OCI-LY7 (cell line): ENCODE measurements around the gene MRPS16. TPM values are rescaled to one million over a fixed set of nuclear protein-coding genes. Genes with fewer than 3 reads are reported as not detected.

Experiments used
- BruUV-seq: library from RNA; stranded (reverse); fragments of 400-500 nt; replicated peaks from 2 replicates; lab custom pipeline; 2021; lab: Mats Ljungman, UMichigan
- CTCF ChIA-PET: fragments of 300-600 bp; sonication (Branson Sonifier 250); formaldehyde crosslinking; loops from one replicate; lab custom pipeline; 2022; ENCODE audit warnings: antibody characterized with exemption; ENCODE audit not compliant: unreplicated experiment; lab: Charles Lee
- POLR2A ChIA-PET: fragments of 300-600 bp; sonication (Branson Sonifier 250); formaldehyde crosslinking; loops from one replicate; lab custom pipeline; 2022; ENCODE audit warnings: antibody characterized with exemption; lab: Charles Lee
- DNase-seq: peaks from one replicate; pipeline ENCODE4 v3.0.0-alpha.2; 2015; ENCODE audit warnings: low spot score
- H2AFZ ChIP-seq: fragments of 200-600 bp; sonication (generic), shearing (Covaris generic); 2 replicates; pipeline ENCODE4 v1.6.1; 2014; ENCODE audit warnings: mild to moderate bottlenecking, antibody characterized with exemption, low read length, moderate library complexity
- H3K27ac ChIP-seq: fragments of 200-600 bp; sonication (generic); 2 replicates; pipeline ENCODE4 v1.5.1; 2014; ENCODE audit warnings: mixed run types, low read depth, mild to moderate bottlenecking, moderate library complexity, low read length, inconsistent platforms; ENCODE audit not compliant: poor library complexity, severe bottlenecking
- H3K36me3 ChIP-seq: fragments of 200-600 bp; sonication (generic); 2 replicates; pipeline ENCODE4 v1.6.1; 2014; ENCODE audit warnings: mild to moderate bottlenecking, antibody characterized with exemption, low read length, moderate library complexity, mixed read lengths; ENCODE audit not compliant: insufficient read depth
- H3K4me1 ChIP-seq: fragments of 200-600 bp; sonication (generic); 2 replicates; pipeline ENCODE4 v1.5.1; 2014; ENCODE audit warnings: mild to moderate bottlenecking, low read length; ENCODE audit not compliant: insufficient read depth, poor library complexity, severe bottlenecking
- H3K4me2 ChIP-seq: fragments of 200-600 bp; sonication (generic); 2 replicates; pipeline ENCODE4 v1.6.1; 2014; ENCODE audit warnings: mild to moderate bottlenecking, low read length
- H3K4me3 ChIP-seq: fragments of 200-600 bp; sonication (generic); 2 replicates; pipeline ENCODE4 v1.5.1; 2014; ENCODE audit warnings: mild to moderate bottlenecking, low read depth, low read length; ENCODE audit not compliant: poor library complexity, severe bottlenecking
- H3K79me2 ChIP-seq: fragments of 200-600 bp; sonication (generic); 2 replicates; pipeline ENCODE4 v1.6.1; 2016; ENCODE audit warnings: low read depth, mild to moderate bottlenecking, low read length, moderate library complexity, mixed read lengths; ENCODE audit not compliant: insufficient read depth
- H3K9me2 ChIP-seq: fragments of 200-600 bp; sonication (generic); 2 replicates; pipeline ENCODE4 v1.6.1; 2016; ENCODE audit warnings: mild to moderate bottlenecking, low read length, mixed read lengths; ENCODE audit not compliant: insufficient read depth
- H3K9me3 ChIP-seq: fragments of 200-600 bp; sonication (generic); 2 replicates; pipeline ENCODE4 v1.6.1; 2014; ENCODE audit warnings: mild to moderate bottlenecking, mixed run types, low read length, mixed read lengths
- H4K20me1 ChIP-seq: fragments of 200-600 bp; sonication (generic); 2 replicates; pipeline ENCODE4 v1.6.1; 2014; ENCODE audit warnings: mild to moderate bottlenecking, antibody characterized with exemption, low read length, moderate library complexity, mixed read lengths; ENCODE audit not compliant: insufficient read depth
- CTCF ChIP-seq: fragments of 200-600 bp; sonication (generic); conservative IDR thresholded peaks from 2 replicates; pipeline ENCODE4 v1.5.1; 2014; ENCODE audit warnings: mild to moderate bottlenecking, antibody characterized with exemption, low read length, moderate library complexity, mixed read lengths
- EZH2phosphoT487 ChIP-seq: fragments of 200-600 bp; sonication (generic); IDR thresholded peaks from 2 replicates; pipeline ENCODE4 v1.6.1; 2018; ENCODE audit warnings: low read depth, borderline replicate concordance, mild to moderate bottlenecking, mixed run types, antibody characterized with exemption, low read length, moderate library complexity, mixed read lengths
- intact Hi-C: fragments of 100-400 bp; cut with micrococcal nuclease; formaldehyde crosslinking; loops from one replicate; pipeline ENCODE4 v1.10.0; 2022; ENCODE audit not compliant: unreplicated experiment
- total RNA-seq, 2 experiments: library from RNA; depleted of rRNA in 1 of 2; stranded (reverse); fragments of >200 nt in 1 of 2; shearing (Covaris generic) in 1 of 2; gene quantifications; 2 replicates each; pipeline ENCODE4 v1.2.3, GENCODE V29; 2014 to 2022

MRPS16 gene
- total RNA-seq, 2 experiments from 2014 or later, result 81.6 to 135 TPM

- H2AFZ ChIP-seq, result no peak overlapping the region
- intact Hi-C loops, result no loop called here
- H3K27ac ChIP-seq, result no peak overlapping the region
- BruUV-seq, result no TSS peak
- H3K4me1 ChIP-seq, result no peaks in the 10 kb centered on the region
- no peaks in the 10 kb centered on the region for H3K9me2 ChIP-seq
- no peak for DNase-seq
- ChIA-PET POLR2A (interaction anchor here (0.5 to 1.6 kb wide), 4 partner anchors 10 to 68 kb away, joined by 3 to 8 read pairs (median 5); partner anchors contain the start of gene MRPS16), CTCF (no interaction called here)
- H3K79me2 ChIP-seq, result no peaks in the 10 kb centered on the region
- H3K4me2 ChIP-seq, result no peak overlapping the region
- no peaks in the 10 kb centered on the region for H4K20me1 ChIP-seq
- H3K4me3 ChIP-seq, result no peak overlapping the region
- no peaks in the 10 kb centered on the region for H3K9me3 ChIP-seq
- peaks cover 64% of the 10 kb centered on the region for H3K36me3 ChIP-seq
- TF ChIP-seq CTCF, result peak; percentile 33
- TF ChIP-seq EZH2phosphoT487, result no peak
Observed at GRCh38 chr10:73232887-73233286, 19.6 kb downstream of the MRPS16 start.

- DNase-seq, result no peak
- Histone ChIP-seq H3K4me1 (peaks cover 4% of the 10 kb centered on the region), H3K9me3 (no peaks in the 10 kb centered on the region), H3K36me3 (peaks cover 35% of the 10 kb centered on the region), H3K27ac (no peak overlapping the region), H3K4me2 (no peak overlapping the region), H3K79me2 (no peaks in the 10 kb centered on the region), H4K20me1 (no peaks in the 10 kb centered on the region), H3K4me3 (no peak overlapping the region), H3K9me2 (no peaks in the 10 kb centered on the region), H2AFZ (no peak overlapping the region)
- ChIA-PET CTCF (no interaction called here), POLR2A (no interaction called here)
- intact Hi-C loops, result no loop called here
- TF ChIP-seq EZH2phosphoT487, result no peak
- TF ChIP-seq CTCF, result no peak
- no TSS peak for BruUV-seq
Observed at GRCh38 chr10:73229567-73229966, 22.9 kb downstream of the MRPS16 start.

- Histone ChIP-seq H3K4me1 (peaks cover 4% of the 10 kb centered on the region), H3K9me3 (no peaks in the 10 kb centered on the region), H3K4me2 (no peak overlapping the region), H3K79me2 (no peaks in the 10 kb centered on the region), H4K20me1 (no peaks in the 10 kb centered on the region), H3K4me3 (no peak overlapping the region), H3K27ac (no peak overlapping the region), H2AFZ (no peak overlapping the region), H3K9me2 (no peaks in the 10 kb centered on the region), H3K36me3 (peaks cover 22% of the 10 kb centered on the region)
- BruUV-seq, result no TSS peak
- intact Hi-C loops, result no loop called here
- POLR2A ChIA-PET, result no interaction called here
- CTCF ChIA-PET, result no interaction called here
- no peak for TF ChIP-seq EZH2phosphoT487
- no peak for TF ChIP-seq CTCF
- no peak for DNase-seq
Observed at GRCh38 chr10:73228247-73228646, 24.2 kb downstream of the MRPS16 start.
